SK-N-MC (cell line): ENCODE measurements around the gene ALDH1L1.

Experiments
- EZH2 ChIP-seq: fragments of 200-600 bp; sonication (generic); IDR thresholded peaks from one replicate; pipeline ENCODE4 v1.6.1; 2017; ENCODE audit warnings: antibody characterized with exemption
- POLR2AphosphoS5 ChIP-seq: IDR thresholded peaks from 2 replicates; pipeline ENCODE4 v1.6.1; 2012; ENCODE audit warnings: mild to moderate bottlenecking, low read depth, low read length, borderline replicate concordance

DNA sequence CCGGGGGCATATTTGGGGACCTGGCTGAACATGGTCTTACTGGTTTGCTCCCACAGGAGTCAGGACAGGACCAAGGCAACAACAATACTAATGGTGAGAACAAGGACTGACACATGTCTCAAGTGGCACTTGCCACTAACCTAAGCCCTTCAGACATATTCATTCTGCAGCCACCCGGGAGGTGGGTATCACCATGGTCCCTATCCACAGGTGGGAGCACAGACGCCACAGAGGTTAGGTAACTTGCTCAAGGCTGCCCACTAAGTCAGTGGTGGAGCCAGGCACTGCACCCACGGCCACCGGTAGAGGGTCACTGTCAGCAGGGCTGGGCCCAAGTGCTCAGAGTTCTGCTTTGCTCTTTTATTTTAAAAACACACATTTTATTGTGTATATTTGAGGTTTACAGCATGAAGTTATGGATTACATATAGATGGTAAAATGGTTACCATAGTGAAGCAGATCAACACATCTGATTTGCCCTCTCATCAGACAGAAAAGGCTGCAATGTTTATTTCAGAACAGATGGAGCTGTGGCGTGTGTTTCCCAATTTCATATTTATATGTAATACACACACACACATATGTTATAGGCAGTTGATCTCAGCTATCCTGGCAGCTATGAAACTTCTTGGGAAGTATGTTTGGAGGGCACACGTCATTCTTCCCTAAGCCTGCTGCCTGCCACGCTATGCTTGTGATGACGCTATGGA, 66.5 kb downstream of the ALDH1L1 start:
- no peak for TF ChIP-seq POLR2AphosphoS5
- TF ChIP-seq EZH2: no peak
